Vagina (tissue), 2 donors: ENCODE data around the gene HOXB1. TPM values are rescaled to one million over a fixed set of nuclear protein-coding genes. Genes with fewer than 3 reads are reported as not detected.

Experiments
- DNase-seq, 2 donors: peaks; one replicate each; pipeline ENCODE4 v3.0.0-alpha.2; 2017; ENCODE audit errors: extremely low spot score in 2 of 2
- H3K27ac ChIP-seq: fragments of 200-600 bp; sonication (generic); one replicate; pipeline ENCODE4 v1.5.1; 2019
- H3K27me3 ChIP-seq: fragments of 200-600 bp; sonication (generic); one replicate; pipeline ENCODE4 v1.5.1; 2019
- H3K36me3 ChIP-seq, 2 donors: fragments of 200-600 bp; sonication (generic); one replicate each; pipeline ENCODE4 v1.5.1; 2017 to 2019
- H3K4me1 ChIP-seq: fragments of 200-600 bp; sonication (generic); one replicate; pipeline ENCODE4 v1.5.1; 2019
- H3K4me3 ChIP-seq, 2 donors: fragments of 200-600 bp; sonication (generic); 1 replicate in 1 of 2; 2 replicates in 1 of 2; pipeline ENCODE4 v1.5.1; 2016 to 2019
- H3K9me3 ChIP-seq: fragments of 200-600 bp; sonication (generic); one replicate; pipeline ENCODE4 v1.5.1; 2019
- CTCF ChIP-seq, 3 experiments: fragments of 450-650 bp in 2 of 3; fragments of 200-600 bp in 1 of 3; sonication (generic) in 1 of 3; IDR thresholded peaks; one replicate each; pipeline ENCODE4 v1.5.1; 2017 to 2019; ENCODE audit warnings: antibody characterized with exemption in 3 of 3, mild to moderate bottlenecking in 2 of 3, moderate library complexity in 2 of 3
- POLR2A ChIP-seq, 2 donors: fragments of 450-650 bp; IDR thresholded peaks; one replicate each; pipeline ENCODE4 v1.6.1; 2017; ENCODE audit warnings: antibody characterized with exemption in 2 of 2, mild to moderate bottlenecking in 2 of 2, moderate library complexity in 2 of 2
- POLR2AphosphoS5 ChIP-seq, 2 donors: sonication (generic); formaldehyde crosslinking; IDR thresholded peaks; one replicate each; pipeline ENCODE4 v1.9.0; 2017; ENCODE audit warnings: antibody characterized with exemption in 2 of 2, mild to moderate bottlenecking in 2 of 2, low read depth in 1 of 2; ENCODE audit not compliant: insufficient read depth in 1 of 2
- intact Hi-C: fragments of 100-400 bp; cut with DNase I; formaldehyde crosslinking; loops from one replicate; pipeline ENCODE4 v1.15.1; 2023
- total RNA-seq: library from RNA; depleted of rRNA; stranded (reverse); fragments of >200 nt; gene quantifications from one replicate; pipeline ENCODE4 v1.2.3, GENCODE V29; 2016

Gene HOXB1
- total RNA-seq, 1 donor from 2014 or later, result not detected

DNA sequence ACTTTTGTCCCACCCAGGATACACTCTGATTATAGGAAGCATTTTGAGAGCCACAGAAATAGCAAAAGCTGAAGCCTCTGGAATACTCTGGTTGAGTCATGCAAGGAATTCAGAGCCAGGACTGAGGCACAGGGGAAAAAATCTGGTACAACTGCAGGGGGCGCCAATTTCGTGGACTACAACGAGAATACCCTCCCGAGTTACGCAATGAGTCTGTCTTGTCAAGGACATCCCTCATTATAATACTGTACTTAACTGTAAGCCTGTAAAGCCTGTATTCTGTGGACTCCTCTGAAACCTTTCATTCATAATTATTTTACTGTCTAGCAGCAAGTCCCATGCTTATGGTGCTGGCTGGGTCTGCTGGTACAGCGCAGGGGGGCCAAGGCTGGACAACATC is 7.8 kb downstream of the HOXB1 start:
- no peak for DNase-seq
- intact Hi-C loops, result no loop called here
- no peak overlapping the region for H3K4me3 ChIP-seq
- peaks cover 8% of the 10 kb centered on the region for H3K4me1 ChIP-seq
- no peak for TF ChIP-seq CTCF (IDR thresholded peaks at IDR 0.05)
- TF ChIP-seq POLR2AphosphoS5 (IDR thresholded peaks at IDR 0.05; ENCODE audit: insufficient read depth in 1 of 2, low read depth in 1 of 2), result no peak
- no peak for TF ChIP-seq POLR2A (IDR thresholded peaks at IDR 0.05)
- H3K9me3 ChIP-seq, result no peaks in the 10 kb centered on the region
- H3K36me3 ChIP-seq, result no peaks in the 10 kb centered on the region
- no peaks in the 10 kb centered on the region for H3K27me3 ChIP-seq
- no peak overlapping the region for H3K27ac ChIP-seq

DNA sequence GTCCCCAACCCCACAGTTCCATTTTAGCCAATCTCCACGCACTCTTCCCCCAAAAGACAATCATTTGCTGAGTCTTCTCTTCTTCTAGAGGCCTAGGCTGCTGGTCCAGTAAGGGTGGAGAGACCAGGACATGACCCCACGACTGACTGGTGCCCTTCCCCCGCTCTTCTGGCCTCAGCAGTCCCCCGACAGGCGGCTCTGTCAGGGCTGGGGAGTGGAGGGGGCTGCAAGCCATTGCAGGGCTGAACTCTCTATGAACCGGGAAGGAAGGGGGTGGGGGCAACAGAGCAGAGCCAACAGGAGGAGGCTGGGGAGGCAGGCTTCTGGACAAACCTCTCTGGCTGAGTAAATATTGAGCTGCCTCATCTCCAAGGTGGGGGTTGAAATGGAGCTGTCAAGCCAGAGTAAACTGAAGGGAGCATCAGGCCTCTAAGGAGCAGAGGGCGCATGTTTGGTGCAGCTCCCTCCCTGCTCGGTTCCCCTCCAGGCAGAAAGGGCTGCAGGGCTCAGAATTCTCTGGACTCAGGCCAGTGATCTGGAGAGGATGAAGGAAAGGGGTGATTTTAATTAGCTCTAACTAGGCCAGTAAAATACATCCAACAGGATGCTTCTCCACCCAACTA is 8.7 kb downstream of the HOXB1 start:
- Histone ChIP-seq H3K36me3 (no peaks in the 10 kb centered on the region), H3K4me3 (no peak overlapping the region), H3K27ac (no peak overlapping the region), H3K4me1 (peaks cover 6% of the 10 kb centered on the region), H3K9me3 (no peaks in the 10 kb centered on the region), H3K27me3 (no peaks in the 10 kb centered on the region)
- DNase-seq, result no peak
- TF ChIP-seq POLR2A (IDR thresholded peaks at IDR 0.05), result no peak
- no peak for TF ChIP-seq CTCF (IDR thresholded peaks at IDR 0.05)
- no peak for TF ChIP-seq POLR2AphosphoS5 (IDR thresholded peaks at IDR 0.05; ENCODE audit: insufficient read depth in 1 of 2, low read depth in 1 of 2)
- intact Hi-C loops, result no loop called here

DNA sequence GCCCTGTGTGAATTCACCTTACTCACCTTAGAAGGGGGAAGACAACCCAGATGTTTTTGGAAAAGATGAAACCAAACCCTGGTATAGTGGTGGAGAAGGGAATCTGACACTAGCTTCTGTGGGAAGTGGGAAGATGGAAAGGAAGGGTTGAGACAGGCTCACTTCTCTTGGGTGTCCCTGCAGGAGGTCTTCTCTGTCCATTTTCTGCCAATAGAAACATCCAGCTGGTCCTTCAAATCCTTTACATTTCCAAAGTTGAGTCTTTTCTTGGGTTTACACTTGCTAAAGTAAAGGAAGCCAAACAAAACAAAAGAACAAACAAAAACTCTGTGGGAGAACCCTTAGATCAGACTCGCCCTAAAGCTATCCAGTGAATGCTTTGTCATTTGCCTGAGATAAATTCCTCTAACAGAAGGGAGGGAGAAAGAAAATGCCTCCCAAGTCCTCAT is 10.2 kb downstream of the HOXB1 start:
- no peaks in the 10 kb centered on the region for H3K4me1 ChIP-seq
- no peak for DNase-seq
- H3K27me3 ChIP-seq, result no peaks in the 10 kb centered on the region
- no peaks in the 10 kb centered on the region for H3K9me3 ChIP-seq
- no peak overlapping the region for H3K4me3 ChIP-seq
- no peaks in the 10 kb centered on the region for H3K36me3 ChIP-seq
- H3K27ac ChIP-seq, result no peak overlapping the region
- intact Hi-C loops, result no loop called here
- TF ChIP-seq POLR2A (IDR thresholded peaks at IDR 0.05) (no peak), POLR2AphosphoS5 (IDR thresholded peaks at IDR 0.05; ENCODE audit: insufficient read depth in 1 of 2, low read depth in 1 of 2) (no peak), CTCF (IDR thresholded peaks at IDR 0.05) (no peak)

GRCh38 chr17:48519427-48519826 is 11.4 kb downstream of the HOXB1 start:
- no peak overlapping the region for H3K27ac ChIP-seq
- H3K4me1 ChIP-seq, result no peaks in the 10 kb centered on the region
- no peak for DNase-seq
- no peaks in the 10 kb centered on the region for H3K9me3 ChIP-seq
- intact Hi-C loops, result loop anchor here (1.0 kb wide), 1 partner anchor 22 kb away; no protein-coding TSS in a partner anchor
- TF ChIP-seq POLR2A (IDR thresholded peaks at IDR 0.05) (no peak), CTCF (IDR thresholded peaks at IDR 0.05) (no peak), POLR2AphosphoS5 (IDR thresholded peaks at IDR 0.05; ENCODE audit: insufficient read depth in 1 of 2, low read depth in 1 of 2) (no peak)
- no peaks in the 10 kb centered on the region for H3K27me3 ChIP-seq
- H3K4me3 ChIP-seq, result no peak overlapping the region
- no peaks in the 10 kb centered on the region for H3K36me3 ChIP-seq

DNA sequence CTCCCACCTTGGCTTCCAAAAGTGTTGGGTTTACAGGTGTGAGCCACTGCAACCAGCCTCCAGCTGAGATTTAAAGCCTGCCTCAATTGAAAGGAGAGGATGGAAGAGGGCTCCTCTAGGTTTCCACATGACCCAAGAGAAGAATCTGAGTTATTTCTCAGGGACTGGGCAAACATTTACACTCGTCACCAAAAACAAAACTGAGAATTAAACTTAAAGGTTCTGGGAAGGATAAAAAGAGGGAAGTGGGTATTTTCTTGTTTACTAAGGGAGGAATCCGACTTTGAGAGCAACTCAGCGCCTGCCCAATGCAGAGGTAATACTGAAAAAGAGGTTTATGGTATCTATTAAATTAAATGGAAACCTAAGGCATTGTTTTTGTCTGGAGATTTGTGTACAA is 13.3 kb downstream of the HOXB1 start:
- H3K36me3 ChIP-seq, result no peaks in the 10 kb centered on the region
- H3K4me1 ChIP-seq, result no peaks in the 10 kb centered on the region
- H3K9me3 ChIP-seq, result no peaks in the 10 kb centered on the region
- intact Hi-C loops, result no loop called here
- DNase-seq, result no peak
- no peak for TF ChIP-seq POLR2A (IDR thresholded peaks at IDR 0.05)
- no peak for TF ChIP-seq POLR2AphosphoS5 (IDR thresholded peaks at IDR 0.05; ENCODE audit: insufficient read depth in 1 of 2, low read depth in 1 of 2)
- no peak for TF ChIP-seq CTCF (IDR thresholded peaks at IDR 0.05)
- no peak overlapping the region for H3K27ac ChIP-seq
- H3K27me3 ChIP-seq, result no peaks in the 10 kb centered on the region
- no peak overlapping the region for H3K4me3 ChIP-seq
